IMR-90 (cell line): ENCODE results near the gene EML5. TPM values are rescaled to one million over a fixed set of nuclear protein-coding genes. Genes with fewer than 3 reads are reported as not detected.

ENCODE experiments used
- ATAC-seq: fragments of 200-7000 bp; cut with Tn5 transposase; 2 replicates; pipeline ENCODE4 v1.9.1; 2020; ENCODE audit warnings: low read depth, mild to moderate bottlenecking, moderate library complexity
- BruUV-seq: library from RNA; stranded (reverse); fragments of 400-500 nt; replicated peaks from 2 replicates; lab custom pipeline; 2021; lab: Mats Ljungman, UMichigan
- CTCF ChIA-PET: fragments of 300-600 bp; formaldehyde crosslinking; extraction: SDS; loops from one replicate; lab custom pipeline; 2021; ENCODE audit warnings: antibody characterized with exemption; lab: Yijun Ruan, JAX
- POLR2A ChIA-PET: fragments of 300-600 bp; sonication (Branson Sonifier 250); formaldehyde crosslinking; loops from one replicate; lab custom pipeline; 2022; ENCODE audit warnings: antibody characterized with exemption; ENCODE audit not compliant: unreplicated experiment; lab: Charles Lee
- DNase-seq: peaks from one replicate; pipeline ENCODE4 v3.0.0; 2013
- H2AFZ ChIP-seq: replicated peaks from 2 replicates; pipeline ENCODE3; 2013; ENCODE audit warnings: low read length, mild to moderate bottlenecking; ENCODE audit not compliant: poor library complexity
- H2AK5ac ChIP-seq: 2 replicates; pipeline ENCODE4 v1.6.1; 2013; ENCODE audit warnings: low read depth, low read length, inconsistent platforms
- H2AK9ac ChIP-seq: replicated peaks from 2 replicates; pipeline ENCODE3; 2013; ENCODE audit warnings: mild to moderate bottlenecking, low read depth, low read length, moderate library complexity; ENCODE audit not compliant: poor library complexity
- H2BK120ac ChIP-seq: 2 replicates; pipeline ENCODE4 v1.6.1; 2013; ENCODE audit warnings: low read depth, low read length, inconsistent platforms
- H2BK15ac ChIP-seq: 3 replicates; pipeline ENCODE4 v1.6.1; 2013; ENCODE audit warnings: low read depth, low read length, inconsistent platforms
- H2BK20ac ChIP-seq: 2 replicates; pipeline ENCODE4 v1.6.1; 2013; ENCODE audit warnings: low read depth, mild to moderate bottlenecking, inconsistent platforms, low read length, moderate library complexity
- H2BK5ac ChIP-seq: 2 replicates; pipeline ENCODE4 v1.6.1; 2013; ENCODE audit warnings: mild to moderate bottlenecking, low read depth, low read length, inconsistent platforms; ENCODE audit not compliant: poor library complexity, severe bottlenecking
- H3K14ac ChIP-seq: replicated peaks from 2 replicates; pipeline ENCODE4 v1.6.1; 2013; ENCODE audit warnings: low read depth, low read length, inconsistent platforms
- H3K18ac ChIP-seq: 2 replicates; pipeline ENCODE4 v1.6.1; 2013; ENCODE audit warnings: low read depth, low read length, control low read depth
- H3K23ac ChIP-seq: 2 replicates; pipeline ENCODE4 v1.6.1; 2013; ENCODE audit warnings: low read depth, low read length, inconsistent platforms
- H3K27ac ChIP-seq: 2 replicates; pipeline ENCODE4 v1.5.1; 2013; ENCODE audit warnings: mild to moderate bottlenecking, control low read depth, low read length; ENCODE audit not compliant: insufficient read depth
- H3K27me3 ChIP-seq: 2 replicates; pipeline ENCODE4 v1.6.1; 2013; ENCODE audit warnings: low read length; ENCODE audit not compliant: control insufficient read depth, insufficient read depth
- H3K36me3 ChIP-seq: 2 replicates; pipeline ENCODE4 v1.6.1; 2013; ENCODE audit warnings: low read length, mixed read lengths; ENCODE audit not compliant: control insufficient read depth, insufficient read depth
- H3K4ac ChIP-seq: 2 replicates; pipeline ENCODE4 v1.6.1; 2013; ENCODE audit warnings: low read depth, low read length, inconsistent platforms
- H3K4me1 ChIP-seq: 2 replicates; pipeline ENCODE4 v1.6.1; 2013; ENCODE audit warnings: low read length, mixed read lengths; ENCODE audit not compliant: control insufficient read depth, insufficient read depth
- H3K4me2 ChIP-seq: 2 replicates; pipeline ENCODE4 v1.6.1; 2013; ENCODE audit warnings: low read depth, mild to moderate bottlenecking, control low read depth, low read length, moderate library complexity
- H3K4me3 ChIP-seq: 2 replicates; pipeline ENCODE4 v1.5.1; 2013; ENCODE audit warnings: low read depth, mild to moderate bottlenecking, control low read depth, low read length, moderate library complexity; ENCODE audit not compliant: insufficient read depth
- H3K56ac ChIP-seq: 2 replicates; pipeline ENCODE4 v1.6.1; 2013; ENCODE audit warnings: low read length, inconsistent platforms; ENCODE audit not compliant: insufficient read depth; ENCODE audit errors: extremely low read depth
- H3K79me1 ChIP-seq, 2 experiments: 2 replicates each; pipeline ENCODE4 v1.6.1; 2013; ENCODE audit warnings: low read length in 2 of 2, inconsistent platforms in 1 of 2, low read depth in 1 of 2
- H3K9ac ChIP-seq: 2 replicates; pipeline ENCODE4 v1.6.1; 2013; ENCODE audit warnings: low read depth, low read length, control low read depth
- H3K9me1 ChIP-seq: 2 replicates; pipeline ENCODE4 v1.6.1; 2013; ENCODE audit warnings: low read length, inconsistent platforms; ENCODE audit not compliant: insufficient read depth
- H3K9me3 ChIP-seq: 2 replicates; pipeline ENCODE4 v1.6.1; 2013; ENCODE audit warnings: low read length; ENCODE audit not compliant: control insufficient read depth, insufficient read depth
- H4K20me1 ChIP-seq: 2 replicates; pipeline ENCODE4 v1.6.1; 2013; ENCODE audit warnings: low read length, inconsistent platforms; ENCODE audit not compliant: insufficient read depth
- H4K5ac ChIP-seq: 2 replicates; pipeline ENCODE4 v1.6.1; 2013; ENCODE audit warnings: mild to moderate bottlenecking, low read depth, low read length, control low read depth
- H4K8ac ChIP-seq, 2 experiments: 2 replicates each; pipeline ENCODE4 v1.6.1; 2013; ENCODE audit warnings: low read depth in 2 of 2, low read length in 2 of 2, control low read depth in 1 of 2, inconsistent platforms in 1 of 2
- H4K91ac ChIP-seq: 2 replicates; pipeline ENCODE4 v1.6.1; 2013; ENCODE audit warnings: low read depth, low read length, inconsistent platforms; ENCODE audit not compliant: insufficient read depth
- BHLHE40 ChIP-seq: fragments of 150-350 bp; IDR thresholded peaks from 2 replicates; pipeline ENCODE4 v1.6.1; 2016; ENCODE audit warnings: mild to moderate bottlenecking, low read depth, low read length
- CEBPB ChIP-seq: IDR thresholded peaks from 2 replicates; pipeline ENCODE4 v1.6.1; 2012; ENCODE audit warnings: low read depth, low read length, improper control_type of control experiment
- CHD1 ChIP-seq: IDR thresholded peaks from 2 replicates; pipeline ENCODE4 v1.6.1; 2012; ENCODE audit warnings: low read depth, low read length, improper control_type of control experiment
- ELK1 ChIP-seq: fragments of 150-350 bp; IDR thresholded peaks from 2 replicates; pipeline ENCODE4 v1.6.1; 2016; ENCODE audit warnings: low read depth, mild to moderate bottlenecking, low read length, moderate library complexity, borderline replicate concordance
- FOS ChIP-seq: fragments of 150-350 bp; IDR thresholded peaks from 2 replicates; pipeline ENCODE4 v1.6.1; 2016; ENCODE audit warnings: low read depth, low read length
- MAFK ChIP-seq: IDR thresholded peaks from 2 replicates; pipeline ENCODE4 v1.6.1; 2012; ENCODE audit warnings: low read depth, low read length, improper control_type of control experiment
- MAZ ChIP-seq: IDR thresholded peaks from 2 replicates; pipeline ENCODE4 v1.6.1; 2012; ENCODE audit warnings: low read depth, mild to moderate bottlenecking, low read length, improper control_type of control experiment, moderate library complexity, borderline replicate concordance
- MXI1 ChIP-seq: IDR thresholded peaks from 2 replicates; pipeline ENCODE4 v1.6.1; 2012; ENCODE audit warnings: low read depth, mild to moderate bottlenecking, low read length, moderate library complexity, borderline replicate concordance
- NFE2L2 ChIP-seq: fragments of 150-350 bp; IDR thresholded peaks from 2 replicates; pipeline ENCODE4 v1.6.1; 2016; ENCODE audit warnings: low read depth, mild to moderate bottlenecking, low read length
- POLR2A ChIP-seq: IDR thresholded peaks from 2 replicates; pipeline ENCODE4 v1.6.1; 2012; ENCODE audit warnings: mild to moderate bottlenecking, low read depth, low read length
- RAD21 ChIP-seq: IDR thresholded peaks from 2 replicates; pipeline ENCODE4 v1.6.1; 2012; ENCODE audit warnings: low read length, improper control_type of control experiment
- RCOR1 ChIP-seq: IDR thresholded peaks from 2 replicates; pipeline ENCODE4 v1.6.1; 2012; ENCODE audit warnings: mild to moderate bottlenecking, low read length, improper control_type of control experiment; ENCODE audit not compliant: insufficient replicate concordance
- RFX5 ChIP-seq: IDR thresholded peaks from 2 replicates; pipeline ENCODE4 v1.8.0; 2012; ENCODE audit warnings: low read depth, mild to moderate bottlenecking, low read length, moderate library complexity
- SMC3 ChIP-seq: fragments of 150-350 bp; IDR thresholded peaks from 2 replicates; pipeline ENCODE4 v1.6.1; 2016; ENCODE audit warnings: low read depth, mild to moderate bottlenecking, antibody characterized with exemption, low read length, moderate library complexity
- USF2 ChIP-seq: fragments of 150-350 bp; IDR thresholded peaks from 2 replicates; pipeline ENCODE4 v1.6.1; 2017; ENCODE audit warnings: mild to moderate bottlenecking, antibody characterized with exemption, low read length, low read depth
- WGBS, 2 experiments: methylation state at CpG; one replicate each; pipeline versions ENCODE4 v1.1.5 to v1.1.7; 2013; ENCODE audit warnings: missing lambda C conversion rate in 2 of 2; ENCODE audit not compliant: insufficient read length in 1 of 2; ENCODE audit errors: extremely low coverage in 2 of 2; 5-methylcytosine and 5-hydroxymethylcytosine counted together
- dilution Hi-C: fragments of 300-500 bp; cut with HindIII; formaldehyde crosslinking; loops from one replicate; pipeline ENCODE4 v1.14.3; 2018; ENCODE audit warnings: low sequenced_read_pairs; ENCODE audit not compliant: unreplicated experiment
- in situ Hi-C: fragments of 300-500 bp; cut with MboI; formaldehyde crosslinking; loops from 3 replicates; pipeline ENCODE4 v1.14.3; 2019; ENCODE audit warnings: low sequenced_read_pairs, inconsistent platforms, mixed read lengths
- intact Hi-C: fragments of 100-400 bp; cut with micrococcal nuclease; formaldehyde crosslinking; loops from 2 replicates; pipeline ENCODE4 v1.10.0; 2022
- polyA plus RNA-seq, 3 experiments: library from polyadenylated mRNA; depleted of rRNA; stranded (reverse); fragments of >200 nt; gene quantifications; 2 replicates each; pipeline ENCODE4 v1.2.3, GENCODE V29; 2012; ENCODE audit warnings: low replicate concordance in 1 of 3
- total RNA-seq: library from RNA; depleted of rRNA; stranded (reverse); fragments of >200 nt; gene quantifications from 2 replicates; pipeline ENCODE4 v1.2.3, GENCODE V29; 2012
- TF ChIP-seq, protein P1 (sequence below): conservative IDR thresholded peaks from 2 replicates; pipeline ENCODE4 v1.5.1; 2012; ENCODE audit warnings: mild to moderate bottlenecking, low read depth, low read length, improper control_type of control experiment

Gene EML5
- total and polyA plus RNA-seq, 2 of the 4 experiments (the other 2 are of a cell fraction), result 8.1 to 22.2 TPM

DNA sequence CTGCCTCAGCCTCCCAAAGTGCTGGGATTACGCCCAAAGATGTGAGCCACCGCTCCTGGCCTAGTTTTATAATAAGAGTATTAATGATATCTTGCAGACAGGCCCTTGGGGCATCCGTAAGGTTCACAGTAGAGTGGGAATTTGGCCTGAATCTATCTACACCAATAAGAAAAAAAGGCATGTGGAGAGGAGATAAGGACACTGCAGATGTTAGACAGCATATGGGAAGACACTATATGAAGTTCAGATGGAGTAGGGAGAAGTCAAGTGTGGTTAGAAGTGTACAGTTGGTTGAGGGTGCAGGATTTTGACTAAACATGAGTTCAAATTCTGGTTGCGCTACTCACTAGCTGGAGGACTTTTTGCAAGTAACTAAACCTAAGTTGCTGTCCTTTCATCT lies 23.2 kb upstream of the EML5 start:
- Histone ChIP-seq H4K20me1 (no peaks in the 10 kb centered on the region), H2AFZ (no peak overlapping the region), H3K4me3 (no peak overlapping the region), H2BK20ac (no peak overlapping the region), H2BK5ac (no peak overlapping the region), H4K8ac (no peak overlapping the region), H3K27me3 (no peaks in the 10 kb centered on the region), H3K14ac (no peak overlapping the region), H3K79me1 (no peaks in the 10 kb centered on the region), H2AK5ac (no peak overlapping the region), H3K9me3 (no peaks in the 10 kb centered on the region), H2AK9ac (no peak overlapping the region), H2BK120ac (no peak overlapping the region), H2BK15ac (no peak overlapping the region), H3K4me1 (no peaks in the 10 kb centered on the region), H3K9me1 (no peaks in the 10 kb centered on the region), H3K27ac (no peak overlapping the region), H3K23ac (no peak overlapping the region), H3K56ac (no peak overlapping the region), H4K91ac (no peak overlapping the region), H3K4me2 (no peak overlapping the region), H4K5ac (no peak overlapping the region), H3K4ac (no peak overlapping the region), H3K18ac (no peak overlapping the region), H3K36me3 (no peaks in the 10 kb centered on the region), H3K9ac (no peak overlapping the region)
- ATAC-seq (no peak), DNase-seq (no peak)
- CTCF ChIA-PET, result no interaction called here
- intact Hi-C loops (no loop called here), dilution Hi-C loops (no loop called here), in situ Hi-C loops (no loop called here)
- BruUV-seq, result no TSS peak
- TF ChIP-seq CHD1 (no peak), MAFK (no peak), RAD21 (no peak), NFE2L2 (no peak), POLR2A (no peak), RFX5 (no peak), FOS (no peak), CEBPB (no peak), RCOR1 (no peak), BHLHE40 (no peak), SMC3 (no peak), USF2 (no peak), MAZ (no peak), MXI1 (no peak), ELK1 (no peak)
- TF ChIP-seq, protein P1, sequence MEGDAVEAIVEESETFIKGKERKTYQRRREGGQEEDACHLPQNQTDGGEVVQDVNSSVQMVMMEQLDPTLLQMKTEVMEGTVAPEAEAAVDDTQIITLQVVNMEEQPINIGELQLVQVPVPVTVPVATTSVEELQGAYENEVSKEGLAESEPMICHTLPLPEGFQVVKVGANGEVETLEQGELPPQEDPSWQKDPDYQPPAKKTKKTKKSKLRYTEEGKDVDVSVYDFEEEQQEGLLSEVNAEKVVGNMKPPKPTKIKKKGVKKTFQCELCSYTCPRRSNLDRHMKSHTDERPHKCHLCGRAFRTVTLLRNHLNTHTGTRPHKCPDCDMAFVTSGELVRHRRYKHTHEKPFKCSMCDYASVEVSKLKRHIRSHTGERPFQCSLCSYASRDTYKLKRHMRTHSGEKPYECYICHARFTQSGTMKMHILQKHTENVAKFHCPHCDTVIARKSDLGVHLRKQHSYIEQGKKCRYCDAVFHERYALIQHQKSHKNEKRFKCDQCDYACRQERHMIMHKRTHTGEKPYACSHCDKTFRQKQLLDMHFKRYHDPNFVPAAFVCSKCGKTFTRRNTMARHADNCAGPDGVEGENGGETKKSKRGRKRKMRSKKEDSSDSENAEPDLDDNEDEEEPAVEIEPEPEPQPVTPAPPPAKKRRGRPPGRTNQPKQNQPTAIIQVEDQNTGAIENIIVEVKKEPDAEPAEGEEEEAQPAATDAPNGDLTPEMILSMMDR, result no peak
- POLR2A ChIA-PET, result no interaction called here
- 100% methylated on average over 1 of the region's 4 CpGs; no CpG with 5 or more reads in 1 of the 2 experiments for WGBS, 2 experiments
